COLO668 (cell line): ENCODE measurements around the gene ACMSD.
"Not testable (repeated sequence)": the region's sequence is repeated elsewhere in the genome, so short reads cannot be mapped to it uniquely, and the experiment has no call there.

Experiments
- DNase-seq: peaks from one replicate; lab custom pipeline; 2025; ENCODE audit not compliant: unreplicated experiment; lab: John Stamatoyannopoulos, UW

Gene ACMSD

DNA sequence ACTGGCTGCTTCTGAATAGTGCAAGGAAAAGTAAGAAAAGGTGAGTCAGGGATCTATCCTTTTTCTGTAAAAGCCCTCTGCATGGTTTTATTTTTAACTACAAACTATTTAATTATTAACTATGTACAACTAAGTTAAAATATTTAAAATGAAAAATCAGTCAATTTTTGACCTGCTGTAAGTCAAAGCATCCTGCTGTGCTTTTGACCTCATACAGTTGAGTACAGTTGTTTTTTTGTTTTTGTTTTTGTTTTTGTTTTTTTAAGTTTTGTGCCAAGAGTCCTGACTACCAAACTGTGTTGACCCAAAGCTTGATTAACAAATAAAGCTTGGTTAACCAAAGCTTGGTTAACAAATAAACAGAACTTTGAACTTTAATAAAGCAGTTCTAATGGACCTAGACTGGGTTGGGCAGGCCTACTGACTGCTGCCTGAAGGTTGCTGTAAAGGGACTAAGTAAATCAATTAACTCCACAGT is at the start of gene ACMSD:
TSS of gene ACMSD (plus strand) at position 474 of the 478 bp plus-strand sequence. CDS start 67 bp downstream, outside the sequence.
- no peak for DNase-seq

DNA sequence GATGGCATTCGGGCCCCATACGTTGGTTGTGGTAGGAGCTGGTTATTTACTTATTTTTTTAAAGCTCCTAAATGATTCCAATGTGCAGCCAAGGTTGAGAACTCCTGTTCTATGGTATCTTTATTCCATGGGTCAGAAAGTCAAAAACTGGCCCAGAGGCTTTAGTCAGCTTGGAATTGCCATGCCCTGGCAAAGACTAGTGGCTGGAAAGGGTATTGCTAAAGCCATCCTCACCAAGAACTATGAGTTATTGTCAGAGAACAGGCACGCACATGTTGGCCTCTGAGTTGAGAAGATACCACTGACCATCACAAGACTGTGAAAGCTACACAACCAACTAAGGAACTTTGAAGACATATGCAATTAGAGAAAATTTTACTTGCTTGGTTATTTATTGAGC is 47.9 kb upstream of the ACMSD start:
- DNase-seq: no peak

DNA sequence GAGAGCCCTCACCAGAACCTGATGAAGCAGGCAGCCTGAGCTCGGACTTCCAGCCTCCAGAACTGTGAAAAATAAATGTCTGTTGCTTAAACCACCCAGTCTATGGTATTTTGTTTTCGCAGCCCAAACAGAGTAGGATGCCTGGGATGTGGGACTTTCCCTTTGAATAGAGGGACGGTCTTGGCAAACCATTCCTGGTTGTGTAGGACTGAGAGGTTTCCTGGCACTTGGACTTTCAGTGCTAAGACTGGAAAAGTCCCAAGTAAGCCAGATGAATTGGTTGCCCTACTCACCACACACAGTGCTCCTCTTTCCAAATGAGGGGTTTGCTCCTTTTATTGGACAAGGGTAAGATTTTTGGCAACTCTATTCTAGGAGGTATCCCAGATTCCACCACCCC is 46.8 kb upstream of the ACMSD start:
- DNase-seq: no peak

DNA sequence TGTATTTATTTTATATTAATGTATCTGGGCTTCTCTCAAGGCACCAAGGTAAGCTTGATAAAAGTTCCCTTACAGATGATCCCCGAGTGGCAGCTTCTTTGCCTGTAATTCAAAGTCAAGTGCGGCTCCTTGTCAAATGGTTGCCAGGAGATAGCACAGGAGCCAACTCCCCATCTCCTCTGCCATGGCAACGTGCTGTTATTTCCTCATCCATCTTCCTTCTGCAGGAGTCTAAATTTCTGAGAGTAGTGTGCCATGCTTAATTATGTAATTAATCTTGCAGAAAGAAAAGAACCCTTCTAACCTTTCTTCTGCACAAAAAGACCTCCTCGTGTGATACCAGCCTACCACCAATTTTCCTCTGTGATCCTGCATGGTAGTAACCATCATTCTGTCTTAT is 46.2 kb upstream of the ACMSD start:
- no peak for DNase-seq

DNA sequence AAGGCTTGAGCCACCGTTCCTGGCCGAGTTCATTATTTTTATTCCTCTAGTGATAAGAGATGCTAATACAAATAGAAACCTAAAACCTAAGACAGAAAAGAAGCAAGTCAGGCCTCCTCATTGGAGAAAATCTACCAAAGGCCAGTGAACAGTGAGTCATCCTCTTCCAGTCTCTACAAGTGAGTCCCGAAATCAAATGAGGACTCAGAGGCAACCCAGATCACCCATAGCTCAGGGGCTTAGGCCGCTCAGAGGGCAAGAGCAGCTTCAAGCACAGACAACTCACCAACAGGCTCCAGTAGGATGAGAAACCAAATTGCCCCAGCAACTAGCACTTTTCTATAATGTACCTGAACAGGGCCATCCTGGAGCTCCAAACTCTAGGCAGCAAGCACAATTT is 42.7 kb upstream of the ACMSD start:
- DNase-seq: no peak

DNA sequence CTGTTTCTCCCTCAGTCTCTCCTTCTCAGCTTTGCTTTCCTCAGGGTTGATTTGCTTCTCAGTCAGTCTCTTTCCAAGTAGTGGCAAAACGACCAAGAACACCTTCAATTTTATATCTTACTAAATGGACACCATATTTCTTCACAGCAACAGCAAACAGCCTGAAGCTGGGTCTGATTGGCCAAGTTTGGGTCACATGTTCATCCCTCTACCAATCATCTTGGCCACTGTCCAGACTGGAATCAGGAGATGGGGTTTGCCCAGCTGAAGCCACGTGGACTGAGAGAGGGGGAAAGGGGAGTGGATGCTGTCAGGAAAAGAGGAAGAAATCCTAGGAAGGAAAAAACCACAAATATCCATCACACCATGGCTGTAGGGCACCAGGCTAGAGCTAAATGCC is 42.0 kb upstream of the ACMSD start:
- DNase-seq: no peak

DNA sequence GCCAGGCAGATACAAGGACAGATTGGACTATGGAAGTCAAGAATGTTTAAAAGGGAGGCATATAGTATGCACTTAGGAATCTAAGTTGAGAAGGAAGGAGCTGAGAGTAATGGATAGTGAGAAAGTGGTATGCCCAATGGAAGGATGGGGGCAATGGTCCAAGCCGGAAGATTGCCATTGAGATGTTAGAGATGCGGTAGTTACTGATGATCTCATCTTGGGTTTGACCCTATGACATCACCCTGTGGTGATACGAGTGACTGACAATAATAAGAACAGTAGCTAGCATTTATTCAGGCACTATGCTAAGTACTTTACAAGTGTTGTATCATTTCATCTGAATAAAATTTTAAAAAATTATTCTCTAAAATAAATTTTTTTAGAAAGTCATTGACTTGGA is 38.5 kb upstream of the ACMSD start:
- DNase-seq: no peak

DNA sequence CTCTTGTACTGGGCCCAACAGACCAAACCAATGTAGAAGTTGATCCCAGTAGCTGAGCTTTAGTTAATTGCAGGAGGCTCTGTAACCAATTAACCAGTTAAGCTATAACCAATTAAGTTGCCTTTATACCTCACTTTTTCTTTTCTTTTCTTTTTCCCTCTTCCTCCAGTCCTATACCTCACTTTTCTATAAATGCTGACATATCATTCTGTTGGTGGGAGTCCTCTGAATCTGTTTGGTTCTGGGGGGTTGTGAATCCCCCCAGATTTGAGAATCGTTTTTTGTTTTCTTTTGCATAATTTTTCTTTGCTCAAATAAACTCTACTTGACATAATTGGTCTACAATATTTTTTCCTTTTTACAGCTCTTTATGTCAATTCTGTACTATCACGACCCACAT is 38.1 kb upstream of the ACMSD start:
- DNase-seq: no peak

DNA sequence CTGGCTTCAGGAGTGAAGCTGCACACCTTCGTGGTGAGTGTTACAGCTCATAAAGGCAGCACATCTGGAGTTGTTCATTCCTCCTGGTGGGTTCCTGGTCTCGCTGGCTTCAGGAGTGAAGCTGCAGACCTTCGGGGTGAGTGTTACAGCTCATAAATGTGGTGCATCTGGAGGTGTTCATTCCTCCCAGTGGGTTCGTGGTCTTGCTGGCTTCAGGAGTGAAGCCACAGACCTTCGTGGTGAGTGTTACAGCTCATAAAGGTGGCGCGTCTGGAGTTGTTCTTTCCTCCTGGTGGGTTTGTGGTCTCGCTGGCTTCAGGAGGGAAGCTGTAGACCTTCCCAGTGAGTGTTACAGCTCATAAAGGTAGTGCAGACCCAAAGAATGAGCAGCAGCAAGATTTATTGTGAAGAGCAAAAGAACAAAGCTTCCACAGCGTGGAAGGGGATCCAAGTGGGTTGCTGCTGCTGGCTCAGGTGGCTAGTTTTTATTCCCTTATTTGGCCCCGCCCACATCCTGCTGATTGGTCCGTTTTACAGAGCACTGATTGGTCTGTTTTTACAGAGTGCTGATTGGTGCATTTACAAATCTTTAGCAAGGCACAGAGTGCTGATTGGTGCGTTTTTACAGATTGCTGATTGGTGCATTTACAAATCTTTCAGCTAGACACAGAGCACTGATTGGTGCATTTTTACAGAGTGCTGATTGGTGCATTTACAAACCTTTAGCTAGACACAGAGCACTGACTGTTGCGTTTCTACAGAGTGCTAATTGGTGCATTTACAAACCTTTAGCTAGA is 34.6 kb upstream of the ACMSD start:
- DNase-seq: not testable (repeated sequence)

DNA sequence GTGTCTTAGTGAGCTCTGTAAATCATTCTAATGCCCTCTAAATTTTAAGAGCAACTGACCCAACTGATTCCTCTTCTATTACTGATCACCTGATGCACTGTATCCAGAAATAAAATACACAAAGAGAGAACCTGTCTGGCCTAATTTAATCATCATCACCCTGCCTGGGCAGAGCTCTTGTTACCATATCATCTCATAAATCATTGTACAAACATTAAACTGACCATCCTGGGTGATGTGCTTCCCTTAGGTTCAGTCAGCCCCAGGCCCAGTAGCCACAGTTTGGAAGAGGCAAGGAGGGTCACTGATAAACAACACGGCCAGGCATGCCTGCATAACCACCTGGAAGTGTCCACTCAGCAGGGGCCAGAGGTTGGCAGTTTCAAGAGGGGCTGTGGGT is 22.7 kb upstream of the ACMSD start:
- DNase-seq: no peak

DNA sequence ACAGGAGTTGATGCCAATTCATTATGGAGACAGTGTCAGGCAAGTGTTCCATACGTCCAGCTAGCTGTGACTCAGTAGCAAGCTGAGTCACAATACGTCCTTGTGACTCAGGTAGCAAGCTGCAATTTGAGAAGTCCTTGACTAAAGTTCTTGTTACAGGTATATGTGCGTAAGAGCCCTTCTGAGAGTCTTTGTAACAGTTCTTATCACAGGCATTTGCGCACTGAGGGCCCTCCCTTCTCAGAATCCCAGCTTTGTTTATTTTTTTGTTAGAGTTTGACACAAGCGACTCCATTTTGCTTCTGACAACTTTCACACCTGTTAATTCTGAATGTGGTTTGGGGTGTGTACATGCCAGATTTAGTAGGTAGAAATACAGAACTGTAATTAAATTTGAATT is 20.1 kb upstream of the ACMSD start:
- no peak for DNase-seq

DNA sequence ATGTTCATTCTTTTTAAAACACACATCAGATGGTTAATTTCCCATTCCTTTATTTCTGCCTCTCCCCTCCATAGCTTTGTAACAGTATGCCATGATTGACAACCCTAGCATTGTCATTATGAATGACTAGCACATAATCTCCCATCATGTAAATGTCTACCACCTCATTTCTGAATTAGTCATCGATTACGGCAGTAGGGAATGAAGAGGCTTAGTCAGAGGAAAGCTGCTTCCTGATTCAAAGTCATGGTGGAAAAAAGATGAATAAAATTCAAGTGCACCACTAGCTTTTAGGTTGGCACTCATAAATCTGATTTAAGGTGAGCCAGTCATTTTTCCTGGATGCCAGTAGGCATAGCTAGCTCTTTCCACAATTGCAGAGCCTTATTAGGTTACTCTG is 19.1 kb upstream of the ACMSD start:
- DNase-seq: no peak

DNA sequence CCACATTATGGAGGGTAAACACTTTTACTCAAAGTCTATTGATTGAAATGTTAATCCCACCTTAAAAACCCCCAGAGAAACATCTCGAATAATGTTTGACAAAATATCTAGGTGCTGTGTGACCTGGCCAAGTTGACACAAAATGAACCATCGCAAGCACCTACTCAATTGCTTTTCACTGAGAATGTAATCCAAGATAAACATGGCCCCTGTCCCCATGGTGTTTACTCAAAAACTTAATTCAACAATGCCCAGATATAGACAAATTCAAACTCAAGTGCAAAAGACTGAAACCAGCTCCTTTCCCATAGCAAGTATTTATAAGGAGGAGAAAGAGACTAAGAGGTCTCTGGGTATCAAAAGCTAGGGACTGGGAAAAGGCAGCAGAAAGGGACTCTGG is 15.0 kb upstream of the ACMSD start:
- DNase-seq: no peak

DNA sequence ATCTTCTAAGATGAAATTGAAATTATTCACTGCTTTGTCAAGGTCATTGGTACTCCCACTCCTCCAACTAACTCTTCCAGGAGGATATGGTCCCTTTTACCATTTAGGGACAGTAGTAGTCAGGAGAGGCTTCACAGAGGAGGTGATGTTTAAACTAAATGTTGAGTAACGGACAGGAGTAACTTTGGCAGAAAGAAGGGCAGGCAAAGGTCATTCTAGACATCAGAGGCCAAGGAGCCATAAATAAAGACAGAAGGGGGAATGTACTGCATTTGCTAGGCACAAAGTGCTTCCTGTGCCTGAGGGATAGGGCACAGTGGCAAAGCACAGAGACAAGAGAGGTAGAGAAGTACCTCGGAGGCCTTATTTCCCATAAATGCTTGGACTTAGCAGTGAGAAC is 14.6 kb upstream of the ACMSD start:
- DNase-seq: no peak

DNA sequence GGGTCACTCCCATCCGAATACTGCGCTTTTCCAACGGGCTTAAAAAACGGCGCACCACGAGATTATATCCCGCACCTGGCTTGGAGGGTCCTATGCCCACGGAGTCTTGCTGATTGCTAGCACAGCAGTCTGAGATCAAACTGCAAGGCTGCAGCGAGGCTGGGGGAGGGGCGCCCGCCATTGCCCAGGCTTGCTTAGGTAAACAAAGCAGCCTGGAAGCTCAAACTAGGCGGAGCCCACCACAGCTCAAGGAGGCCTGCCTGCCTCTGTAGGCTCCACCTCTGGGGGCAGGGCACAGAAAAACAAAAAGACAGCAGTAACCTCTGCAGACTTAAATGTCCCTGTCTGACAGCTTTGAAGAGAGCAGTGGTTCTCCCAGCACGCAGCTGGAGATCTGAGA is 12.7 kb upstream of the ACMSD start:
- not testable (repeated sequence) for DNase-seq

DNA sequence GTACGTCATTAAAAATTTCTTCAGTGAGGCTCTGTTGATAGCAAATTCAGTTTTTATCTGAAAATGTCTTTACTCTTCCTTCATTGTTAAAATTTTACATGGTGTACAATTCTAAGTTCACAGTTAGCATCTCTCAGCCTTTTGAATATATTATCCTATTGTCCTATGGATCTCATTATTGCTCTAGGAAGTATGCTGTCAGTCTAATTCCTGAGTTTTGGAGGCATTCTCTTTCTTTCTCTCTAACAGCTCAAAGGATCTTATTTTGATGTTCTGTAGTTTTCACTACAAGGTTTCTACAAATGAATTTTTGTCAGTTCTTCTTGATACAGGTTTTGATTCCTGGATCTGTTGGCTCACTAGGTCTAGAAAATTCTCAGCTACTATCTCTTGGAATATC is 2.9 kb upstream of the ACMSD start:
- no peak for DNase-seq

DNA sequence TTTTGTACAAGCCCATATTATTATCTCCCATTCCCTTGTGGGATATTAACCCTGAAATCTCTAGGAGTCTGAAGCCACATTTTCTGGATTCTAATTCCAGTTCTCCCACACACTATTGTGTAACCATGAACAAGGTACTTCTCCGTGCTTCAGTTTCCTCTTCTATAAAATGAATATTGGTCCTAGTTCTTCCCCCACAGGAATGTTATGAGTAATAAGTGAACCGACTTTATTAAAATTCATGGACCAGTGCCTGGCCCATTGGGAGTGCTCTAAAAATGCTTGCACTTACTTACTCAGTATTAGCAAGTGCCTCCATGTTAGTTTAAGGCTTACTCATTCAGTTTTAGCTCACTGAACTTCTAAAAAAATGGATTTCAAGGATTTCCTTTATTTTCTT is 1.4 kb upstream of the ACMSD start:
- no peak for DNase-seq

DNA sequence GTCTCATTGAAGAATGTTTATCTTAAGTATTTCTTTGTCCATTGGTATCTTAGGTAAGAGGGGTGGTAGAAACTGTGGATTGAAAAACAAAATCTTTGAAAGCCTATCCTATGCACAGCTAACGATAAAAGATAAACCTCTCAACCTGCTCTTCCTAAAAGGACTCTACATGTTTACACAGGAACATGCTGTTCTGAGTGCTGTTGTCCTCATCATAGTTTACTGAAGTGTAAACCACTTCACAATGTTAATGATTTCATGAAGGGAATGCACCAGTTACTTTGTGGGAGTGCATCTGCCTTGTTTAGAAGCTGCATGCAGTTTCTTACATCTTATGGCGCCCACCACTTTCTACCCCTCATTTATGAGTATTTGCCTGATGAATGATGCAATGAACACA is 1.2 kb downstream of the ACMSD start:
- DNase-seq: peak; percentile 15

DNA sequence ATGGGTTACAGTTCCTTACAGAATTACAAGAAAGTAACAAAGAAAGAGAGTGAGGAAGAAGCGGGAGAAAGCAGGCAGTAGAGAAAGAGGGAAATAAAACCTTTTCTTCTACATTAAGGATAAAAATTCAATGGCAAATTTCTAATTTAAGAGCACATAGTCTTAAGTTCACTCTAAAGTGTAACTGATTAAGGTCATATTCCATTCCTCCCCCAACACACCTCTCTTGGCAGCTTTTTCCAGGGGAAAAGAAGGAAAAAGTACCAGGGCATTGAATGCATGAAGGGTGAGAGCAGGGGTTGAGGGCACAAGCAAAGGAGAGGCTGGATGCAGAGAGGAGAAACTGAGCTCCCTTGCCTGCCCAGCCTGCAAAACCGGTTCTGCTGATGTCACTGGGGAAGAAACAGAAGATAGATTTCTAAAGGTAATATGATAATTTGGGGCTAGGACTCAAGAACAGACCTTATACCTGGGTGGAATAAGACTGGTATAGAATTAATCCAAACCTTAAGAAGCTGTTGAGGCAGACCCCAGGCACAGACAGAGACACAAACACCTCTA is 4.6 kb downstream of the ACMSD start:
- peak; percentile 17 for DNase-seq

DNA sequence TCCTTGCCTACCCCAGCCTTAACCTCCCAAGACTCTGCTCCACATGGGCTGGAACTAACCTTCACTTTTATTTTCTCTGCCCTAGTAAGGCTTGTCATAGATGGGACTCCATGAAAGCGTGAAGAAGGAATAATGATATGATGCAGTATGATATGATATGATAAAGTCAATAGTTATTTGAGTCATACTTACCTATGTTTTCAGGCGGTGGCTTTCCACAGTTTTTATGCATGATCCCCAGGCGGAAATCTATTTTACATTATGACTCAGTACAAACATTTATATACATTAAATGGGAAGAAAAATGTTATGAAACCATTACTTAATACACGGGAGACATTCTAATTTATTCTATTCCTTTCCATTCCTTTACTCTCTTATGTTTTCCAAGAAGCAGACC is 5.6 kb downstream of the ACMSD start:
- no peak for DNase-seq

DNA sequence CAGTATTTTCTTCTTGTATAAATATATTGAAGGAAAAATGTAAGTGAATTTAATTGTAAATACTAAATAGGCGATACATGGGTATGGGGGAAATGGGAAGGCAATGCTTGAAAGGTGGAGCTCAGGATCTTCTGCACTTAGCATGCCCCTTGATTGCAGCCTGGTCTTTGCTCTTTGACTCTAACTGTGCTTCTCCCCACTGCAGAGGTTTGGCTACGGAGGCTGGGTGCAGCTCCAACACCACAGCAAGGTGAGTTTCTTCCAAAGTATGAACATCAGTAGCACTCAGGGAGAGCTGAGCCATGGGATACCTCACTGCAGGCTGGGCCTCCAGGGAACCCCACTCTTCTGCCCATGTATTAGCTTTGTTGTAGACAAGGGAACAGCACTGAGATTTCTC is 6.6 kb downstream of the ACMSD start:
- no peak for DNase-seq

DNA sequence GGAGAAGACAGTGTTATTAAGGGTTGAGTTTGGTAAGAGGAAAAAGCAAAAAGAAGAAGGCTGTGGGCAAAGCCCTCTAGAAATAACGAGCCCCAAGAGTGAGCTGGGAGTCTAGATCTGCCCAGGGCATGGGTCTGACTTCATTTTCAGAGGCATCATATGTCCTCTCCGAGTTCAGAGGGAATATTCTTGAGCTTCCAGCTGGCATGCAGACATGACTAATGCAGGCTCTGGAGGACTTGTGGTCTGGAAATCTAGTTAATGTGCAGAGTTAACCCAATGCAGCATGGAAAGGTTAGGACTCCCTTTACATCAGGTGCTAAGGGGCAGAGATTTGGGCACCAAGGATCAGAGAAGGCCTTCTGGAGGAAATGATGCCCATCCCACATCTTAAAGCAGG is 7.3 kb downstream of the ACMSD start:
- no peak for DNase-seq

DNA sequence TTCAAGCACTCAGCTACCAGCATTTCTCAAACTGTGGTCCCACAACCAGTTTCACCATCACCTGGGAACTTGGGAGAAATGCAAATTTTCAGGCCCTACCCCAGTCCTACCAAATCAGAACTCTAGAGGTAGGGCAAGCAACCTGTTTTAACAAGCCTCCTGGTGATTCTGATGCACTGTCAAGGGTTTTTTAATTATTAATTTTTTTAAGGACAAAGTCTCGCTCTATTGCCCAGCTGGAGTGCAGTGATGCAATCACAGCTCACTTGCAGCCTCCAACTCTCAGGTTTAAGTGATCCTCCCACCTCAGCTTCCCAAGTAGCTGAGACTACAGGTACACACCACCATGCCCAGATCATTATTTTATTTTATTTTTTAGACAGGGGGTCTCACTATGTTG is 7.8 kb downstream of the ACMSD start:
- DNase-seq: no peak
